Calu3 (cell line): ENCODE measurements around the gene GABRB1. TPM values are rescaled to one million over a fixed set of nuclear protein-coding genes. Genes with fewer than 3 reads are reported as not detected.

Experiments
- BruUV-seq: library from RNA; stranded (reverse); fragments of 400-500 nt; replicated peaks from 2 replicates; lab custom pipeline; 2021; lab: Mats Ljungman, UMichigan
- CTCF ChIA-PET: fragments of 300-600 bp; sonication (Branson Sonifier 250); formaldehyde crosslinking; loops from one replicate; lab custom pipeline; 2022; ENCODE audit warnings: antibody characterized with exemption; lab: Charles Lee
- DNase-seq: peaks from one replicate; pipeline ENCODE4 v3.0.0; 2022
- H3K27ac Mint-ChIP-seq: one replicate; pipeline ENCODE4 v1.8.0; 2022; ENCODE audit warnings: mixed read lengths; ENCODE audit not compliant: unreplicated experiment
- H3K27me3 Mint-ChIP-seq: one replicate; pipeline ENCODE4 v1.8.0; 2022; ENCODE audit warnings: mixed read lengths; ENCODE audit not compliant: unreplicated experiment
- H3K36me3 Mint-ChIP-seq: one replicate; pipeline ENCODE4 v1.8.0; 2022; ENCODE audit warnings: mild to moderate bottlenecking, moderate library complexity, mixed read lengths; ENCODE audit not compliant: insufficient read depth, unreplicated experiment
- H3K4me1 Mint-ChIP-seq: one replicate; pipeline ENCODE4 v1.8.0; 2022; ENCODE audit warnings: mild to moderate bottlenecking, low read depth, mixed read lengths; ENCODE audit not compliant: unreplicated experiment
- H3K4me3 Mint-ChIP-seq: one replicate; pipeline ENCODE4 v1.8.0; 2022; ENCODE audit warnings: mild to moderate bottlenecking, low read depth, moderate library complexity, mixed read lengths; ENCODE audit not compliant: unreplicated experiment
- H3K9me3 Mint-ChIP-seq: one replicate; pipeline ENCODE4 v1.8.0; 2022; ENCODE audit warnings: low read depth, mixed read lengths; ENCODE audit not compliant: unreplicated experiment
- CTCF ChIP-seq: fragments of 200-600 bp; IDR thresholded peaks from one replicate; pipeline ENCODE4 v1.8.0; 2022; ENCODE audit warnings: antibody characterized with exemption; ENCODE audit not compliant: unreplicated experiment
- intact Hi-C: fragments of 100-400 bp; cut with micrococcal nuclease; formaldehyde crosslinking; loops from one replicate; pipeline ENCODE4 v1.10.0; 2022; ENCODE audit not compliant: unreplicated experiment
- total RNA-seq: library from RNA; stranded (reverse); gene quantifications from 2 replicates; pipeline ENCODE4 v1.2.3, GENCODE V29; 2022

The GABRB1 gene
- total RNA-seq, 1 experiment from 2014 or later, result not detected

GRCh38 chr4:47219586-47219985 is 188.2 kb downstream of the GABRB1 start:
- CTCF ChIA-PET, result no interaction called here
- intact Hi-C loops, result no loop called here
- no peak for TF ChIP-seq CTCF

GRCh38 chr4:47221721-47222120 is 190.4 kb downstream of the GABRB1 start:
- Mint-ChIP-seq H3K36me3 (no peaks in the 10 kb centered on the region), H3K4me3 (no peak overlapping the region), H3K9me3 (no peaks in the 10 kb centered on the region), H3K27me3 (no peaks in the 10 kb centered on the region), H3K27ac (no peak overlapping the region), H3K4me1 (no peaks in the 10 kb centered on the region)
- TF ChIP-seq CTCF, result no peak
- no peak for DNase-seq
- BruUV-seq, result no TSS peak
- intact Hi-C loops, result no loop called here
- CTCF ChIA-PET, result no interaction called here

More at GRCh38 chr4:47219586-47219985, 188.2 kb downstream of the GABRB1 start:
- DNase-seq, result no peak
- Mint-ChIP-seq H3K27me3 (no peaks in the 10 kb centered on the region), H3K36me3 (no peaks in the 10 kb centered on the region), H3K4me1 (peaks cover under 1% of the 10 kb centered on the region), H3K27ac (no peak overlapping the region), H3K9me3 (no peaks in the 10 kb centered on the region), H3K4me3 (no peak overlapping the region)
- BruUV-seq, result no TSS peak

- intact Hi-C loops, result no loop called here
Measured at GRCh38 chr4:47222276-47222675, 190.9 kb downstream of the GABRB1 start.

GRCh38 chr4:47224361-47224760 is 193.0 kb downstream of the GABRB1 start:
- no peaks in the 10 kb centered on the region for H3K9me3 Mint-ChIP-seq
- H3K4me1 Mint-ChIP-seq, result no peaks in the 10 kb centered on the region
- no peak overlapping the region for H3K27ac Mint-ChIP-seq
- TF ChIP-seq CTCF, result no peak
- H3K36me3 Mint-ChIP-seq, result no peaks in the 10 kb centered on the region
- H3K27me3 Mint-ChIP-seq, result no peaks in the 10 kb centered on the region
- DNase-seq, result no peak
- BruUV-seq, result no TSS peak
- no peak overlapping the region for H3K4me3 Mint-ChIP-seq
- CTCF ChIA-PET, result no interaction called here
- intact Hi-C loops, result no loop called here

More at GRCh38 chr4:47222276-47222675, 190.9 kb downstream of the GABRB1 start:
- no TSS peak for BruUV-seq
- Mint-ChIP-seq H3K27ac (no peak overlapping the region), H3K9me3 (no peaks in the 10 kb centered on the region), H3K27me3 (no peaks in the 10 kb centered on the region), H3K36me3 (no peaks in the 10 kb centered on the region), H3K4me3 (no peak overlapping the region), H3K4me1 (no peaks in the 10 kb centered on the region)
- TF ChIP-seq CTCF, result no peak
- CTCF ChIA-PET, result no interaction called here
- DNase-seq, result no peak
